ENCODE results near the gene ANKMY1. TPM values are rescaled to one million over a fixed set of nuclear protein-coding genes. Genes with fewer than 3 reads are reported as not detected.

ANKMY1 gene
- polyA plus RNA-seq, 1 donor, result 13.5 TPM

- DNase-seq, result no peak
Observed at GRCh38 chr2:240447934-240448333, 109.9 kb downstream of the ANKMY1 start.

- no peak for DNase-seq
Observed at GRCh38 chr2:240447331-240447730, 110.5 kb downstream of the ANKMY1 start.

- DNase-seq, result no peak
Observed at GRCh38 chr2:240446664-240447175, 111.1 kb downstream of the ANKMY1 start.

GRCh38 chr2:240445961-240446663 lies 111.7 kb downstream of the ANKMY1 start:
- no peak for DNase-seq

GRCh38 chr2:240444464-240444863 lies 113.3 kb downstream of the ANKMY1 start:
- DNase-seq, result no peak

GRCh38 chr2:240443891-240444301 lies 113.9 kb downstream of the ANKMY1 start:
- no peak for DNase-seq

- no peak for DNase-seq
Observed at GRCh38 chr2:240442891-240443715, 114.7 kb downstream of the ANKMY1 start.

- DNase-seq, result no peak
Observed at GRCh38 chr2:240441993-240442411, 115.8 kb downstream of the ANKMY1 start.

- DNase-seq, result no peak
Observed at GRCh38 chr2:240441326-240441992, 116.3 kb downstream of the ANKMY1 start.

- no peak for DNase-seq
Observed at GRCh38 chr2:240440704-240441320, 117.0 kb downstream of the ANKMY1 start.

- DNase-seq, result no peak
Observed at GRCh38 chr2:240440251-240440650, 117.5 kb downstream of the ANKMY1 start.

- DNase-seq, result no peak
Observed at GRCh38 chr2:240439698-240440151, 118.1 kb downstream of the ANKMY1 start.

- no peak for DNase-seq
Observed at GRCh38 chr2:240438810-240439697, 118.7 kb downstream of the ANKMY1 start.

GRCh38 chr2:240437861-240438809 lies 119.7 kb downstream of the ANKMY1 start:
- peak; percentile 57 for DNase-seq

GRCh38 chr2:240437551-240437860 lies 120.3 kb downstream of the ANKMY1 start:
- DNase-seq, result no peak

GRCh38 chr2:240436683-240437550 lies 120.9 kb downstream of the ANKMY1 start:
- DNase-seq, result no peak

- no peak for DNase-seq
Observed at GRCh38 chr2:240435948-240436682, 121.7 kb downstream of the ANKMY1 start.

GRCh38 chr2:240435457-240435947 lies 122.3 kb downstream of the ANKMY1 start, which contains the start of gene GPC1:
Gene GPC1, plus strand, starts transcription at chr2:240435663. Its CDS starts 256 bp downstream, at chr2:240435919.
- peak; percentile 82 for DNase-seq

Data from left kidney (tissue), 2 donors.